Stomach (tissue), 9 donors: Measurements from ENCODE around the gene GPX1. TPM values are rescaled to one million over a fixed set of nuclear protein-coding genes. Genes with fewer than 3 reads are reported as not detected.

Experiments
- DNase-seq, 2 donors: peaks; one replicate each; pipeline versions ENCODE4 v3.0.0 to v3.0.0-alpha.2; 2013 to 2019
- H3K27ac ChIP-seq, 5 donors: fragments of 200-600 bp in 4 of 5; sonication (generic) in 4 of 5; one replicate each; pipeline ENCODE4 v1.5.1; 2013 to 2019; ENCODE audit warnings: mild to moderate bottlenecking in 1 of 5, moderate library complexity in 1 of 5
- H3K27me3 ChIP-seq, 3 donors: fragments of 200-600 bp; sonication (generic); one replicate each; pipeline ENCODE4 v1.5.1; 2017 to 2019; ENCODE audit warnings: mixed run types in 1 of 3
- H3K36me3 ChIP-seq, 4 donors: fragments of 200-600 bp; sonication (generic); 1 replicate in 3 of 4; 2 replicates in 1 of 4; pipeline ENCODE4 v1.5.1; 2016 to 2019
- H3K4me1 ChIP-seq, 4 donors: fragments of 200-600 bp; sonication (generic); one replicate each; pipeline ENCODE4 v1.5.1; 2016 to 2019
- H3K4me3 ChIP-seq, 4 donors: fragments of 200-600 bp; sonication (generic) in 3 of 4; one replicate each; pipeline ENCODE4 v1.5.1; 2016 to 2019; ENCODE audit warnings: mild to moderate bottlenecking in 1 of 4
- H3K9me3 ChIP-seq, 4 donors: fragments of 200-600 bp; sonication (generic); one replicate each; pipeline ENCODE4 v1.5.1; 2016 to 2019
- CTCF ChIP-seq, 7 experiments: fragments of 450-650 bp in 4 of 7; fragments of 200-600 bp in 3 of 7; sonication (generic) in 3 of 7; IDR thresholded peaks; one replicate each; pipeline ENCODE4 v1.5.1; 2016 to 2019; ENCODE audit warnings: antibody characterized with exemption in 7 of 7, control low read depth in 2 of 7, mild to moderate bottlenecking in 1 of 7
- EP300 ChIP-seq: sonication (generic); formaldehyde crosslinking; IDR thresholded peaks from one replicate; pipeline ENCODE4 v1.6.1; 2017; ENCODE audit warnings: antibody characterized with exemption
- POLR2A ChIP-seq, 4 donors: fragments of 450-650 bp; IDR thresholded peaks; one replicate each; pipeline ENCODE4 v1.6.1; 2016; ENCODE audit warnings: antibody characterized with exemption in 4 of 4, control low read depth in 2 of 4, mild to moderate bottlenecking in 1 of 4, moderate library complexity in 1 of 4
- POLR2AphosphoS5 ChIP-seq, 3 donors: sonication (generic); formaldehyde crosslinking; IDR thresholded peaks; one replicate each; pipeline ENCODE4 v1.6.1; 2016; ENCODE audit warnings: antibody characterized with exemption in 3 of 3
- WGBS, 5 donors: extraction: QIAGEN DNeasy Blood & Tissue Kit in 3 of 5; methylation state at CpG; one replicate each; pipeline versions ENCODE4 v1.1.5 to v1.1.7; 2013 to 2018; 5-methylcytosine and 5-hydroxymethylcytosine counted together
- intact Hi-C: fragments of 100-400 bp; cut with DNase I; formaldehyde crosslinking; loops from one replicate; pipeline ENCODE4 v1.15.1; 2023; ENCODE audit warnings: low total_unique reads
- polyA plus RNA-seq, 3 donors: library from polyadenylated mRNA; stranded (reverse); fragments of 200-250 nt; gene quantifications; one replicate each; pipeline ENCODE4 v1.2.3, GENCODE V29; 2013
- total RNA-seq, 5 donors: library from RNA; depleted of rRNA; stranded (reverse); fragments of >200 nt; gene quantifications; one replicate each; pipeline versions ENCODE4 v1.1.0 to v1.2.3, GENCODE V29; 2014 to 2016
- donor health status: healthy with polysubstance abuse.
- donor health status: Bipolar disorder and iron deficiency.
- donor health status: healthy.

The GPX1 gene
- total and polyA plus RNA-seq, 8 donors: 58.4 to 452 (median 291) TPM

GRCh38 chr3:49389297-49389696 lies 31.1 kb upstream of the GPX1 start:
- TF ChIP-seq POLR2A (IDR thresholded peaks at IDR 0.05): no peak
- TF ChIP-seq CTCF (IDR thresholded peaks at IDR 0.05): no peak
- TF ChIP-seq POLR2AphosphoS5 (IDR thresholded peaks at IDR 0.05): no peak
- no peak for TF ChIP-seq EP300
- intact Hi-C loops: no loop called here
- H3K27me3 ChIP-seq: no peaks in the 10 kb centered on the region
- 96 to 99% (median 98%) methylated on average over 6 of the region's 6 CpGs for WGBS, 5 donors
- peak overlapping the region in 1 of 5 donors; percentile 4 for H3K27ac ChIP-seq
- DNase-seq: no peak
- H3K4me3 ChIP-seq: no peak overlapping the region
- H3K9me3 ChIP-seq: no peaks in the 10 kb centered on the region
- peaks cover 0 to 30% (median under 1%) of the 10 kb centered on the region in 4 donors for H3K36me3 ChIP-seq
- peaks cover 4 to 93% (median 58%) of the 10 kb centered on the region in 4 donors for H3K4me1 ChIP-seq

- 73 to 100% (median 85%) methylated on average over 1 of the region's 1 CpG for WGBS, 5 donors
- Histone ChIP-seq H3K27me3 (no peaks in the 10 kb centered on the region), H3K4me1 (peaks cover 4 to 94% (median 58%) of the 10 kb centered on the region in 4 donors), H3K27ac (no peak overlapping the region), H3K36me3 (peaks cover 0 to 27% (median 0%) of the 10 kb centered on the region in 4 donors), H3K4me3 (no peak overlapping the region), H3K9me3 (no peaks in the 10 kb centered on the region)
- no peak for TF ChIP-seq EP300
- TF ChIP-seq POLR2AphosphoS5 (IDR thresholded peaks at IDR 0.05): no peak
- TF ChIP-seq CTCF (IDR thresholded peaks at IDR 0.05): no peak
- no peak for TF ChIP-seq POLR2A (IDR thresholded peaks at IDR 0.05)
- intact Hi-C loops: no loop called here
- no peak for DNase-seq
Measured at GRCh38 chr3:49388289-49388820, 30.2 kb upstream of the GPX1 start.

- Histone ChIP-seq H3K4me3 (no peak overlapping the region), H3K27me3 (no peaks in the 10 kb centered on the region), H3K9me3 (no peaks in the 10 kb centered on the region), H3K4me1 (peaks cover 4 to 96% (median 58%) of the 10 kb centered on the region in 4 donors), H3K27ac (no peak overlapping the region), H3K36me3 (peaks cover 0 to 21% (median 0%) of the 10 kb centered on the region in 4 donors)
- intact Hi-C loops: no loop called here
- WGBS, 5 donors: 89 to 100% (median 94%) methylated on average over 2 of the region's 2 CpGs
- TF ChIP-seq CTCF (IDR thresholded peaks at IDR 0.05) (no peak), POLR2A (IDR thresholded peaks at IDR 0.05) (no peak), EP300 (no peak)
- no peak for DNase-seq
Measured at GRCh38 chr3:49387721-49388120, 29.6 kb upstream of the GPX1 start.

- Histone ChIP-seq H3K27me3 (no peaks in the 10 kb centered on the region), H3K4me1 (peaks cover 4 to 99% (median 63%) of the 10 kb centered on the region in 4 donors), H3K9me3 (no peaks in the 10 kb centered on the region), H3K36me3 (peaks cover 0 to 14% (median 0%) of the 10 kb centered on the region in 4 donors), H3K27ac (peak overlapping the region in 2 of 5 donors; percentile 9 to 56), H3K4me3 (no peak overlapping the region)
- no peak for TF ChIP-seq EP300
- TF ChIP-seq POLR2AphosphoS5 (IDR thresholded peaks at IDR 0.05): no peak
- no peak for TF ChIP-seq POLR2A (IDR thresholded peaks at IDR 0.05)
- no peak for TF ChIP-seq CTCF (IDR thresholded peaks at IDR 0.05)
- WGBS, 5 donors: 69 to 82% (median 76%) methylated on average over 11 of the region's 11 CpGs
- DNase-seq: no peak
- intact Hi-C loops: no loop called here
Measured at GRCh38 chr3:49386056-49386756, 28.1 kb upstream of the GPX1 start.
